CD4-positive, alpha-beta T cell treated with Interleukin-6 at 100 ng/mL for 8 hours (primary cell): ENCODE measurements around the gene TSPAN11.
"Not testable (repeated sequence)": the region's sequence is repeated elsewhere in the genome, so short reads cannot be mapped to it uniquely, and the experiment has no call there.

Source experiments
- DNase-seq: peaks from one replicate; pipeline ENCODE4 v3.0.0-alpha.2; 2020; ENCODE audit warnings: mixed read lengths, low spot score

TSPAN11 gene

GRCh38 chr12:31002999-31003398, 76.5 kb downstream of the TSPAN11 start:
- DNase-seq = no peak

DNA sequence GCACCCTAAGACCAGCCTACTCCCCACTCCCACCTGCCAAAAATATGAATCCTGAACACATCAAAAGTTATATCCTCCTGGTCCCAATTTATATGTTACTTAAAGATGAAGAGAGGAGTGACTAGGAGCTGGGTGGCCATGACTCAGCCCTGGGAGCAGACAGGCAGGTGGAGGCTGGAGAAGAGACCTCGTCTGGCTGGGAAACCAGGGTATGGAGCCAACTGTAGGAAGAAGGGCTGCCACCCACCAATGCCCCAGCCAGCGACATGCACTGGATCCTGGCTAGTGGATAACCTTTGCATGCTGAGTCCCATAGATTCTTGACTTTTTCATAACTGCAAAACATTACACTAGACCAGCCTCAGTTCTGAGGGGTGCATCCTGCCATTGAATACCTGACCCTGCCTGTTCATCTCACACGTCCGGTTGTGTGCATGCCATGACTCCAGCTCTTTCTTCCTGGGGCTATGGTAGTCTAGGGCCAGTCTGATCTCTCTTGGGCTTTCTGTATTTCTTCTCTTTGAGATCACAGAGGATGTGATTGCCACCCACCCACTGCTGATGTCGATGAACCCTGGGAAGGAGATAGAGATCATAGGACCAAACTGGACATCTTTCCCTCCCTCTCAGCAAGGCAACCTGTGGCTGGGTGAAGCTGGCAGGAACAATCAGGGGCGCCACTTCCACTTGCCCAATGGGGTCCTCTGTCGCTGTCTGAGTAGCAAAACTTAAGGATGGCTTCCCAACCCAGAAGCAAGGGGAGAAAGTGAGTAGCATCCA, 77.5 kb downstream of the TSPAN11 start:
- DNase-seq = no peak

- DNase-seq = no peak
These were observed 78.1 kb downstream of the TSPAN11 start for GRCh38 chr12:31004666-31005065.

DNA sequence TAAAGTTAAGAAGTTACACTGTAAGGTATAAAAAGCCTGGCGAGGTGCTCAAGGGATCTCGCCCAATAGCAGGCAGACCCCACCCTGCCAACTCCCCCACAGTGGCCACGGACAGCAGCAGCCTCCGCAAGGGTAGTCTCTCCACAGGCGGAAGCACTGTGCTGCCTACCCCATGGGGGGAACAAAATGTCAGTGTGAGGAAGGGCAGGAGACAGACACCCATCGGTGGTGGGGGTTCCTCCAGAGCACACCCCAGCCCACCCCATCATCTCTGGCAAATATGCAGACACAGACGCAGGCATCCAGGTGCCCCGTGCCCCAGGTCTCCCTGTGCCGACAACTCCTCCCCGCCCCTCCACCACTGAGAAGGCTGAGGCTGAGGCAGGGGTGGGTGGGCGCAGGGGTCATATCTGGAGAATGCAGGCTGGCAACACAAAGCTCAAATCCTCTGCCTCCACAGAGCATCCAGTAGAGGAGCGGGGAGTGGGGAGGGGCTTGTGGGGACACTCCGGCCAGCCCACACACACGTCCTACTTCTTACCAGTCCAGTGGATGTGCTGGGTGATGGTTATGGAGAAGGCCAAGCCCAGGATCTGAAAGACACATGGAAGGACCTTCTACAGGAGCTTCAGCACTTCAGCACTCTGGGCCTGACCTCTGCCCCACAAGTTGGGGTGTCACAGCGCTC, 78.9 kb downstream of the TSPAN11 start:
- DNase-seq = no peak

- DNase-seq = no peak
These were observed 79.4 kb downstream of the TSPAN11 start for GRCh38 chr12:31005944-31006361.

DNA sequence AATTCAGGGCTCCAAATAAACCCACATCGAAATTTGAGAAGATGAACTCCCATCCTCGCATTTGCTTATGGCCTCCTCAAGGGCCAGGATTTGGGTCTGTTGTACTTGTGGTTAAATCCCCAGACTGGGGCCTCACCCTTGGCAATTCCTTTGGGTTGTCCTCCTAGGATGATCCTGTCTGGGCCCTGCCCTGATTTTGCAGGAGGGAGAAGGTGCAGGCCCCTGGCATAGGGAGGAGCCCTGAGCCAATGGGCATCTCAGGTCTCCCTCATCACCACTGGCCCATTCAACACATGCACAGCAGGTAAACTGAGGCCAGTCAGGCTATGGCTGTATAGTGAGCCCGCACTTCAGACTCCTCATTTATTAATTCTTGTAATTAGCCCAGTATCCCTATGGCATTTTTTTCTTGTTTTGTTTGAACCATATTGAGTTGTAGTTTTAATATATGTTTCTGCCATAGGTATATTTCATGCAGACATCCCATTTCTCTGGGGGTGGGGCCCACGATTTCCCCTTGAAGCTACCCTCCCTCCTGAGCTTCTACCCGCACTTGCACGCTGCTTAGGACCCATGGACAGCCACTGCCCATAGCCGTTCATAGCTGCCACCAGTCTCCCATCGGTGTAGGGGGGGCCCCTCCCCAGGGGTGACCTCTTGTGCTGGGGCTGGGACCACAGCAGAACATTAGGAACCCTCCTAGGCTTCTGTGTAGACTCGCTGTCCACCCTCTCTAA, 80.0 kb downstream of the TSPAN11 start:
- no peak for DNase-seq

DNA sequence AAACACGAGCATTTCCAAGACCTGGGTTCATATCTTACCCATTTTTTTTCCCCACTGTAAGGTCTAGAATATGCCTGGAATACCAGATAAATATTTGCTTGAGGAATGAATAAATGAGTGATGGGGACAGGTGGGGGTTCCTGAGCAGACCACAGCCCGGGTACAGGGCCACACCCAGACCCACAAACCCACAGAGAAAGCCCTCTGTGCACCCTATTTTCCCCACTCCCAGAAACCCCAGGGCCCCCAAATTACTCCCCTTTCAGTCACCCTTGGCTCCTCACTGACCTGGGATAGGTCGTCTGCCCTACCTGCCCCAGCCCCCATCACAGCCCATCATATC, 80.6 kb downstream of the TSPAN11 start:
- DNase-seq = no peak

GRCh38 chr12:31007636-31008175, 81.2 kb downstream of the TSPAN11 start:
- DNase-seq = no peak

- no peak for DNase-seq
These were observed 81.8 kb downstream of the TSPAN11 start for GRCh38 chr12:31008241-31008761.

- DNase-seq = no peak
These were observed 82.7 kb downstream of the TSPAN11 start for GRCh38 chr12:31008961-31009840.

- no peak for DNase-seq
These were observed 83.4 kb downstream of the TSPAN11 start for GRCh38 chr12:31009976-31010375.

- no peak for DNase-seq
These were observed 84.8 kb downstream of the TSPAN11 start for GRCh38 chr12:31011336-31011735.

DNA sequence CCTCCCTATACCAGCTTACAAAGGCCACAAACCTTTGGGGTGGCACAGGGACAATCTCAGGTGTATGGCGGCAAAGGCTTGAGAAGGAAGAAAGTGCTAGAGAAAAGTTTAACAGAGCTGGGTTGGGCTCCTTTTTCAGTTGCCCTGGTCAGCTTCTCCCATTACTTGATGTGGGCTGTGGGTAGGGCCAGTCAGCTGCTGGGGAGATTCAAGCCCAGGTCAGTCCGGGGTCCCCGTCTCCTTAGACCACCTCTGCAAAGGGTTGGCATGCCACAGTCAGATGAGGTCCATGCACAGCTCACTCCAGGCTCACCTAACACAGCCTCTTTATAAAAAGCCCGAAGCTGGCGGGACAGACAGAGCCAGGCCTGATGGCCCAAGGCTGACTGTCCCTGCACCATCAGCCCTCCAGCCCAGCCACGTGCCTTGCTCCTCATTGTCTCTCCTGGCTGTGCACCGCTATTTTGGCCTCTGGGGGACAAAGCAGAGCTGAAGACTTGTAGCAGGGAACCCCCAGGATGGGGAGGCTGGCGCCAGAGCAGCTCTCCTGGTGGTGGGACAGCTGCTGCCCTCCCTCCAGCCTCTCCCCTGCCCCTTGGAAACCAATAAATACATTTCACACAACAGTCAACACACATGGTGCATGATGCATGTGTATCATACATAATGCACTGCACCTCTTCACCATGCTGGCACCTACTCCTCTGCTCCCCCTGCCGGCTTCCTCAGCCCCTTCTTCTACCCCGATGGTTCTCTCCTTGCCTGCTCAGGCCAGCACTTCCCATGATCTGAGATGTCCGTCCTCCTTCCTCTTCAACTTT, 85.4 kb downstream of the TSPAN11 start:
- DNase-seq = no peak

- DNase-seq = not testable (repeated sequence)
These were observed 86.0 kb downstream of the TSPAN11 start for GRCh38 chr12:31012567-31012891.

- DNase-seq = no peak
These were observed 88.7 kb downstream of the TSPAN11 start for GRCh38 chr12:31015215-31015614.

DNA sequence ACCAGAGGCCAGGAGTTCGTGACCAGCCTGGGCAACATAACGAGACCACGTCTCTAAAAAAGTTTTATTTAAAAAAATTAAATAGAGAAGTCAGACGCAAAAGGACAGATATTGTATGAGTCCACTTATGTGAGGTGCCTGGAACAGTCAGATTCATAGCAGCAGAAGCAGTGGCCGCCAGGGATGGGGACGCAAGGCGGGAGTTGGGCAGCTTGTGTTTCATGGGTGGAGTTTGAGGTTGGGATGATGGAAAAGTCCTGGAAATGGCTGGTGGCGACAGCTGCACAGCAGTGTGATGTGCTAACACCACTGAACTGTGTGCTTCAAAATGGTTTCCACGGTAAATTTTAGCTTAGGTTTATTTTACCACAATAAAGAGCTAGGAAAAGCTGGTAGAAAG, 89.5 kb downstream of the TSPAN11 start:
- DNase-seq = no peak

- no peak for DNase-seq
These were observed 91.0 kb downstream of the TSPAN11 start for GRCh38 chr12:31017535-31017934.

DNA sequence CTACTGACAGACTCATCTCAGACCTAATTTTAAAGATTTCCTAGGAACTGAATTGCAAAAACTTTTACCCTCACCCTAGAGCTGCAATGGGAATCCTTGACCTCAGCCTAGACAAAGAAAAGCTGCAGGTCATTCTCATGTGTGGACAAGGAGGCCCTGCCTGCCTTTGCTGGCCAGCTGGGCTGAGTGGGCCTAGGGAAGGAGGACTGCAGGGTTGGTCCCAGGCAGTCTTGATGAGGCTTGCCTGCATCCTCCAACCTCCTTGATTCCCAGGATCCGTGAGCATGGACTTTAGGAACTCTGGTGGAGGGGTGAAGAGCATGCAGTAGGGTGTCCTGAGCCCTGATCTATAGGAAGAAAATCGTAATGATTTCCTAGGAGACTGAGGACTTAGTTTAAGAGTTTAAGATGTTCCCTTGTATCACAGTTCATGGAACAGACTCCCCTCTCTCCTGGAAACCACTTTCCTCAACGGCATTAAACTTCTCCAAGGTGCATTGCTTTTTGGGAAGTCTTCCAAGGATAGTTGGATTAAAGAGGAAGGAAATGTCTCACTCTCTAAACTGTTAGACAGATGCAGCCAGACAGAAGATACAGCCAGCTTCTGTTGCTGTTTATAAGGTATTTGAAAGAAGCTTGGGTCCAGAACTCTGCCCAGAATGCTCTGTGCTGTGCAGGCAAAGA, 91.7 kb downstream of the TSPAN11 start:
- no peak for DNase-seq

DNA sequence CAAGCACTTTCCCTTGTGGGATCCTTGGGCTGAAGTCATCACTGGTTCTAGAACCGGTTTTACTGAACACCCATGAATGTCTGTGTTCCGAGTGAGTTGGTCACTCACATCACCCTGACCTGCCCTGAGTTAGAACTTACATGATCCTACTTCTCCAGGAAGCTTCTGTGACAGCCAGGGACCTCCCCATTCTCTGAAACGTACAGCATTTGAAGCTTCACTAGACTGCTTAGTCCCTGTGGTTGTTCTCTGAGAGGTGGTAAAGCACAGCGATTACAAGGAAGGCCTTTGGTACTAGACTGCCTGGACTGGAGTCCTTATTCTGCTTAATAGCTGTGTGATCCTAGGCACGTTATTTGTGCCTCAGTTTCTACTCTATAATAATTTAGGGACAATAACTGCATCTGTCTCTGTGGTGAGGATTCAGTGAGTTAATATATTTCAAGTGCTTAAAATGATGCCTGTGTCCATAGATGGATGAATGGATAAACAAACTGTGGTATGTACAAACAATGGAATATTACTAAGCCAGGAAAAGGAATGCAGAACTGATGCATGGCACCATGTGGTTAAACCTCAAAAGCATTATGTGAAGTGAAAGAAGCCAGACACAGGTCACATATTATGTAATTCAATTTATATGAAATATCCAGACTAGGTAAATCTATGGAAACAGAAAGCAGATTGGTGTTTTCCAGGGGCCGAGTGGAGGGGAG, 92.4 kb downstream of the TSPAN11 start:
- DNase-seq = no peak
